ENCODE measurements around the gene RHOBTB3. TPM values are rescaled to one million over a fixed set of nuclear protein-coding genes. Genes with fewer than 3 reads are reported as not detected.

The RHOBTB3 gene
- total and polyA plus RNA-seq, 10 of the 15 experiments (the other 5 are each of a cell fraction or from before 2014, with no cell fraction given), result 3.6 to 42.8 (median 8.4) TPM

DNA sequence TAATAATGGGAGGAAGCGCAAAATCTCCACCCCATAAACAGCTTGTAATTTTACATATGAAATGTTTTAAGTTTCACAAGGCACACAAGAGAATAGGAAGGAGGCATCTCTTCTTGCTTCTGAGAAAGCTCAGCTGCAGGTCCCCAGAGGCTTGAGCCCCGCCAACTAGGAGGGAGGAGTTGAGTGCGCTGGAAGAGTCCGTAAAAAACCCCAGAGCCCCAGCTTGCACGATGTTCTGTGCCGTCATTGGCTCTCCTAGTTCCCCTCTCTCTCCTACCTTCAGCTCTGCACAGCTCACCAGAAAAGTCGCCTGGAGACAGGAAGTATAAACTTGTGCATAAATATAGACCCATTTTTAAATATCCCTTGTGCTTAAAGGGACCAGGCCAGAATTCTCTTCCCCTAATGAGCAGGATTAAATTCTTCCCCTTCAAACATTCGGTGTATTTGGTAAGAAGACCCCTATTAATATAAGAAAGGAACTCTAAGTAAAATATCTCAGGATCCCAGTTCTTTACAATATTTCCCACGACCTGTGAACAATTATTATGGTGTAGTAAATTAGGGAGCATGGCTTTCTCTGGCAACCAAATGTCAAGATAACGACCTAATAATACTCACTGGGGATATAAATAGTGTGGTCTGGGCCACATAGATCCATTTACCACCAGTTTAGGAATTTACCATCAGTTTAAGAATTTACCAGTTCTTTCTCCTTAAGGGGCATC, 77.7 kb downstream of the RHOBTB3 start (continued):
- no peak for TF ChIP-seq CBX3 (IDR thresholded peaks at IDR 0.05; ENCODE audit: borderline replicate concordance, low read depth)
- TF ChIP-seq IKZF2 (IDR thresholded peaks at IDR 0.05), result peak; percentile 14 to 34; a peak in 1 of 4 replicates
- TF ChIP-seq, protein P1, sequence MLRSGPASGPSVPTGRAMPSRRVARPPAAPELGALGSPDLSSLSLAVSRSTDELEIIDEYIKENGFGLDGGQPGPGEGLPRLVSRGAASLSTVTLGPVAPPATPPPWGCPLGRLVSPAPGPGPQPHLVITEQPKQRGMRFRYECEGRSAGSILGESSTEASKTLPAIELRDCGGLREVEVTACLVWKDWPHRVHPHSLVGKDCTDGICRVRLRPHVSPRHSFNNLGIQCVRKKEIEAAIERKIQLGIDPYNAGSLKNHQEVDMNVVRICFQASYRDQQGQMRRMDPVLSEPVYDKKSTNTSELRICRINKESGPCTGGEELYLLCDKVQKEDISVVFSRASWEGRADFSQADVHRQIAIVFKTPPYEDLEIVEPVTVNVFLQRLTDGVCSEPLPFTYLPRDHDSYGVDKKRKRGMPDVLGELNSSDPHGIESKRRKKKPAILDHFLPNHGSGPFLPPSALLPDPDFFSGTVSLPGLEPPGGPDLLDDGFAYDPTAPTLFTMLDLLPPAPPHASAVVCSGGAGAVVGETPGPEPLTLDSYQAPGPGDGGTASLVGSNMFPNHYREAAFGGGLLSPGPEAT (IDR thresholded peaks at IDR 0.05; ENCODE audit: low read depth), result peak; percentile 83; the same call in 1 of the 2 replicates
- peak; percentile 78; the same call in 1 of the 2 replicates for TF ChIP-seq TCF12 (IDR thresholded peaks at IDR 0.05; ENCODE audit: low read depth, low read length)
- no peak for TF ChIP-seq SREBF2 (IDR thresholded peaks at IDR 0.05; ENCODE audit: low read length)
- TF ChIP-seq CEBPB (IDR thresholded peaks at IDR 0.05; ENCODE audit: borderline replicate concordance in 1 of 2, low read depth in 2 of 2, low read length in 2 of 2), result no peak
- peak; percentile 80 for TF ChIP-seq RFX5 (IDR thresholded peaks at IDR 0.05; ENCODE audit: low read depth, low read length)
- no peak for TF ChIP-seq ZBED1 (IDR thresholded peaks at IDR 0.05; ENCODE audit: borderline replicate concordance)
- TF ChIP-seq POU2F2 (IDR thresholded peaks at IDR 0.05; ENCODE audit: borderline replicate concordance, low read depth, low read length), result peak; percentile 55; the same call in 1 of the 3 replicates
- no peak for TF ChIP-seq ETV6 (conservative IDR thresholded peaks at IDR 0.05 in 1 of 2, IDR thresholded peaks at IDR 0.05 in 1 of 2; ENCODE audit: borderline replicate concordance in 1 of 2, low read depth in 1 of 2)
- TF ChIP-seq EP300 (IDR thresholded peaks at IDR 0.05; ENCODE audit: borderline replicate concordance in 1 of 2, control insufficient read depth in 1 of 2, low read depth in 2 of 2, low read length in 2 of 2), result peak; percentile 12 to 13; a peak in 1 of 4 replicates
- TF ChIP-seq ESRRA (IDR thresholded peaks at IDR 0.05; ENCODE audit: low read length), result no peak
- 0 out of 2 replicates have a peak, but pooled peaks have one; percentile 21 for TF ChIP-seq PML (IDR thresholded peaks at IDR 0.05; ENCODE audit: low read length)
- TF ChIP-seq EZH2 (IDR thresholded peaks at IDR 0.05; ENCODE audit: borderline replicate concordance, control insufficient read depth, low read depth, low read length), result no peak
- 0 out of 2 replicates have a peak, but pooled peaks have one; percentile 40 for TF ChIP-seq MTA3 (IDR thresholded peaks at IDR 0.05; ENCODE audit: borderline replicate concordance, low read length)
- no peak for TF ChIP-seq USF1 (IDR thresholded peaks at IDR 0.05; ENCODE audit: borderline replicate concordance, extremely low read length, insufficient read depth, low read depth, low read length)
- TF ChIP-seq, protein P2, sequence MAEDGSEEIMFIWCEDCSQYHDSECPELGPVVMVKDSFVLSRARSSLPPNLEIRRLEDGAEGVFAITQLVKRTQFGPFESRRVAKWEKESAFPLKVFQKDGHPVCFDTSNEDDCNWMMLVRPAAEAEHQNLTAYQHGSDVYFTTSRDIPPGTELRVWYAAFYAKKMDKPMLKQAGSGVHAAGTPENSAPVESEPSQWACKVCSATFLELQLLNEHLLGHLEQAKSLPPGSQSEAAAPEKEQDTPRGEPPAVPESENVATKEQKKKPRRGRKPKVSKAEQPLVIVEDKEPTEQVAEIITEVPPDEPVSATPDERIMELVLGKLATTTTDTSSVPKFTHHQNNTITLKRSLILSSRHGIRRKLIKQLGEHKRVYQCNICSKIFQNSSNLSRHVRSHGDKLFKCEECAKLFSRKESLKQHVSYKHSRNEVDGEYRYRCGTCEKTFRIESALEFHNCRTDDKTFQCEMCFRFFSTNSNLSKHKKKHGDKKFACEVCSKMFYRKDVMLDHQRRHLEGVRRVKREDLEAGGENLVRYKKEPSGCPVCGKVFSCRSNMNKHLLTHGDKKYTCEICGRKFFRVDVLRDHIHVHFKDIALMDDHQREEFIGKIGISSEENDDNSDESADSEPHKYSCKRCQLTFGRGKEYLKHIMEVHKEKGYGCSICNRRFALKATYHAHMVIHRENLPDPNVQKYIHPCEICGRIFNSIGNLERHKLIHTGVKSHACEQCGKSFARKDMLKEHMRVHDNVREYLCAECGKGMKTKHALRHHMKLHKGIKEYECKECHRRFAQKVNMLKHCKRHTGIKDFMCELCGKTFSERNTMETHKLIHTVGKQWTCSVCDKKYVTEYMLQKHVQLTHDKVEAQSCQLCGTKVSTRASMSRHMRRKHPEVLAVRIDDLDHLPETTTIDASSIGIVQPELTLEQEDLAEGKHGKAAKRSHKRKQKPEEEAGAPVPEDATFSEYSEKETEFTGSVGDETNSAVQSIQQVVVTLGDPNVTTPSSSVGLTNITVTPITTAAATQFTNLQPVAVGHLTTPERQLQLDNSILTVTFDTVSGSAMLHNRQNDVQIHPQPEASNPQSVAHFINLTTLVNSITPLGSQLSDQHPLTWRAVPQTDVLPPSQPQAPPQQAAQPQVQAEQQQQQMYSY (CRISPR knock-in tag; IDR thresholded peaks at IDR 0.05), result no peak
- TF ChIP-seq NR2C2 (IDR thresholded peaks at IDR 0.05; ENCODE audit: borderline replicate concordance, control insufficient read depth, insufficient read length, low read depth), result no peak
- TF ChIP-seq NBN (IDR thresholded peaks at IDR 0.05), result peak; percentile 64; the same call in 1 of the 2 replicates
- no peak for TF ChIP-seq ZNF207 (IDR thresholded peaks at IDR 0.05; ENCODE audit: borderline replicate concordance)
- no peak for TF ChIP-seq ZNF24 (IDR thresholded peaks at IDR 0.05)
- TF ChIP-seq RB1 (IDR thresholded peaks at IDR 0.05; ENCODE audit: borderline replicate concordance), result no peak
- no peak for TF ChIP-seq KAT2A (conservative IDR thresholded peaks at IDR 0.05; ENCODE audit: control insufficient read depth, low read depth, low read length)
- TF ChIP-seq NFIC (IDR thresholded peaks at IDR 0.05; ENCODE audit: low read depth, low read length), result peak; percentile 62; the same call in 1 of the 2 replicates
